GM21367 (cell line): ENCODE results near the gene KLK11.
"Not testable (repeated sequence)": the region's sequence is repeated elsewhere in the genome, so short reads cannot be mapped to it uniquely, and the experiment has no call there.

ENCODE experiments used
- ATAC-seq: cut with Tn5 transposase; IDR thresholded peaks from one replicate; pipeline ENCODE4 v1.9.1; 2021; ENCODE audit not compliant: unreplicated experiment

Gene KLK11

DNA sequence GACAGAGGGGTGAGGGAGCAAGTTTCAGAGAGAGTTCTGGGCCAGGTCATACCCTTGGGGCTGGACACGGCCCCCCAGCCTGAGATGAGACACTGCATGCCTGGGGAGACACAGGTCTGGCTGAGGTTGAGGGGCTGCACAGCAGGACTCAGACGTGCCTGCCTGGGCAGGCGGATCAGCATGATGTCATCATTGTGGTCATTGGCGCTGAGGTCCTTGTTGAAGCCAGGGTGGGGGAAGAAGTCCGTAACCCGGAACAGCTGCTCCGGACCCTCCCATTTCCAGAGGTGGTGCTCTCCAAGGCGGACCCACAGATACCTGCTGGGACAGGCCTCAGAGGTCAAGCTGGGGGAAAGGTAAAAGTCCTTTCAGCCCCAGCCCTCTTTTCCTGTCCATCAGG is 20.0 kb downstream of the KLK11 start:
- ATAC-seq = no peak

DNA sequence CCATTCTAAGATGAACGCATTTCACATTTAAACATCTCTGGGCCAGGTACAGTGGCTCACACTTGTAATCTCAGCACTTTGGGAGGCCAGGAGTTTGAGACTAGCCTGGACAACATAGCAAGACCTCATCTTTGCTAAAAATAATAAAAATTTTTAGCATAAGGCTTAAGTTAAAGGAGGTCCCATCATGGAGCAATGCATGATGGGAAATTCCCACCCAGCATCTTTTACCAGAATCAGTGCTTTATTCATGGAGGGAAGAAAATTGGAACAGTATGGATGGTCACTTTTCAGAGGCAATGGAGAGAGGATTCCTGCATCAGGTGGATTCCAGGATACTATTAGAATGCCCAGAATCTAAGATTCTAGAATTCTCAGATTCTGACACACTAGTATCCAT is 21.2 kb downstream of the KLK11 start:
- no peak for ATAC-seq

DNA sequence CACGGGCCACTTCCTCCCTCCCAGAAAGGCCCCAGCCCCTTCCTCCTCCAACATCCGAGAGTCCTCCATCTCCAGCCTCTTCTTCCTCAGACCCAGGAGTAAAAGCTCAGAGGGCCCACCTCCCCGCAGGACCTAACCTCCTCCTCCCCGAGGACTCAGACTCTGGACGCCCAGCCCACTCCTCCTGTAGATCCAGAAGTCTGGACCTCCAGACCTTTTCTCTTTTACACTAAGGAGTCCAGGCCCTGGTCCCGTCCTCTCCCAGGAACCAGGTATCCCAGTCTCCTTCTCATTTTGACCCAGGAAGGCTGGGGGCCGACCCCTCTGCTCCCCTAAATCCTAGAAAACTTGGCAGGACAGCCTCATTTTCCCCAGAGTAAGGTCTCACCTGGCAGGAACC is 23.1 kb downstream of the KLK11 start:
- no peak for ATAC-seq

DNA sequence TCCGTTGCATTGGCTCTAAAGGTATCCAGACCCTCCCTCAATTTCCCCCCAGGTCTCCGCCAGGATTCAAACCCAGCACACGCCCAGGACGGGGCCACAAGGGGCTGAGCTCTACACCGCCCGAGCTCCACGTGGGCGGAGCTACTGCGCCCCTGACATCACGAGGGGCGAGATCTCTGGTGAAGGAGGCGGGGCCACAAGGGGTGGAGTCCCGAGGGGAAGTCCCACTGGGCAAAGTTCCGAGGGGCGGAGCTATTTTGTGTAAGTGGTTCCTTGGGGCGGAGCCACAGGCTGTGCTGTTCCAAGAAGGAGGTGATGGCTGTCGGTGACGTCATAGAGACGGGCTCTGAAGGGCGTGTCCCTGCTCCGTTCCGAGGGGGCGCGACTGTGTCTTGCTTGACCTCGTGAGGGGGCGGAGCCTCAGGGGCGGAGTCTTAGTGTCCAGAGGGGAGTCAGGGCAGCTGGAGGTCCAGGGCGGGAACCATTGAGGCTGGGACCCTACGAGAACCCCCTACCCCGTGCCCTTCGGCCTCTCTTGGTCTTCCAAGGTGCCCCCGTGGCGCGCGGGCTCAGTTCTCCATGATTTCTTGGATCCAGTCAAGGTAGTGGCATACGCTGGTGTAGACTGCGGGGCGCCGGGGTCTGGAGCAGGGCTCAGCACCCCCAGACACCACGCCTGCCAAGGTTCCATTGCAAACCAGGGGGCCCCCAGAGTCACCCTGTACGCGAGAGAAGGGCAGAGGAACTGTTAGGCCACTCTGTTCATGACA is 23.7 kb downstream of the KLK11 start:
- ATAC-seq = no peak

DNA sequence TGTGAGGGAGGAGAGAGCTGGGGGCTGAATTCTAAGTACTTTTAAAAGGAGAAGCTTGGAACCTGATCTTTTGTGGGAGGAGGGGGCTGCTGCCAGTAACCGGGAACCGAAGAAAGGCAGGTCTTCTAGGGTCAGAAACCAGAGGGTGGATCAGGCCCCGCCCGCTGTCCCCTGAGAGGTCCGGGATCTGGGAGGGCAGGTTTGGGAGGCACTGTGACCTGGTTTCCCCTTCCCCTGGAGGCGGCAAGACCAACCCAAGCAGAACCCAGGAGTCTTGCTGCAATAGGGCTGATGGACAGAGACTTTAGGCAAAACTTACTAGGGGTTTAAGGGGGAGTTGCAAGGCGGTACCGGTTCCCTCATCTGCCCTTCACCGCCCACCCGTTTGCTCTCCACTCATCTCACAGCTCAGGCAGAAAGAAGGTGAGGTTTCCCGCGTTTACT is 24.3 kb downstream of the KLK11 start:
- ATAC-seq = no peak

DNA sequence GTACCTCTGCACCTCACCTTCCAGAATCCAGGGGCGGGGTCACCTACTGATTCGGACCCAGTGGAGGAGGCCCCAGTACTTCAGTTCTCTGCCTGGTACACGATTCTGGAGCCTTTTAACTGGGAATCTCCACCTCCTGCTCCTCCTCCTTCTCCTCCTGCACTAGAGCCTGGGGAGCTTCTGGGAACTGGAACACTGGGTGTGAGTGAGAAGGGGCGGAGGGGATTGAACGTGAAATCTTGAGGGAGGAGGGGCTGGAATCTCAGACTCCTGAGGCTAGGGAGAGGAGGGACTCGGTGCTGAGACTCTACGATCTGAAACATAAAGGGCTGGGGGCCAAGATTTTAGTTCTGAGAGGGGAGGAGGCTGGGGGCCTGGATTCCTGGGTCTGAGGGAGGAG is 24.9 kb downstream of the KLK11 start, which contains the start of gene KLK8:
Gene KLK8 (minus strand): TSS at position 90 of the 400 bp plus-strand sequence. CDS start 437 bp downstream, outside the sequence.
- ATAC-seq = no peak

DNA sequence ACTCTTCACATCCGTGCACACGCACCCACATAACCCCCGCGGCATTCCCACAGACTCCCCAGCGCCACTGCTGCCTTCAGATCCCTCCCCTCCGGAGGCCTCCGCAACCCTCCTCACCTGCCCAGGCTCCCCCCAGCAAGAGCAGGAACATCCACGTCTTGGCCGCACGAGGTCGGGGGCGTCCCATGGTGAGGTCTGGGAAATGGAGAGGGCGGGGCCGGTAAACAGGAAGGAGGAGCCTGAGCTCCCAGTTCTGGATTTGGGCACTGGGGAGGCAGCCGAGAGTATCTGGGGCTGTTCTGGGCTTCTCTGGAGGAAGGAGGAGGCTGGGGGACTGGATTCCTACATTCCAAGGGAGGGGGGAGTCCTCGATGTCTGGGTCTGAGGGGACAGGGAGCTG is 25.4 kb downstream of the KLK11 start:
- ATAC-seq = no peak

DNA sequence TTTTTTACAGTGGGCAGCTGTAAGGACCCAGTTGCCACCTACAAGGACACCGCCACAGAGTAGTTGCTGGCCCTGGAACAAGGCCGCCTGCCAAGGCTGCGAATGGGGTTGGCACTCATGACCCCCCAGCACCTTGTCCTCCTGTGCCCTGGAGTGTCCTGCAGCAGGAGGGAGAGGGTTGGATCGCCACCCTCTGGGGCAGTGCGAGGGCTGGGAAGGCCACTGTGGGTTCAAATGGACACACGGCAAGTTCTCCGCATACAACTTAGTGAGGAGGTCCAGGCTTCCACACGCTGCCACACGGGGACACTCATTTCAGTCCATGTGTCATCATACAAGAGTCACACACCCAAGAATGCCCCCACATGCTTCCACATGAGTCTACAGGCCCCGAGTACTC is 26.0 kb downstream of the KLK11 start:
- ATAC-seq = no peak

DNA sequence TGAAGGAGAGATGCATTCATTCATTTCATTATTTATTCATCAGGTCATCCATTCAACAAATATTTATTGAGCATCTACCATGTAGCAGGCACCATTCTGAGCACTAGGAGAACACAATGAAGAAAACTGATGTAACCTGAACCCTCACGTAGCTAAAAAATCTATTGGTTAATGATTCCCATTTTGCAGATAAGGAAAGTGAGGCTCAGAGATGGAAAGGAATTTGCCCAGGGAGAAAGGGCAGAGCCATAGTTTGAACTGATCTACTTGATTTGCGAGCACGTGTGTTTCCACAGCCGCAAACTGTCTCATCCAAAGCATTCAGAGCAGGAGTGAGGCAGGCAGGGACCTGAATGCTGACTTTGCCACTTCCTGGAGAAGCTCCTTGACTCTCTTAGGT is 27.7 kb downstream of the KLK11 start:
- ATAC-seq = no peak

DNA sequence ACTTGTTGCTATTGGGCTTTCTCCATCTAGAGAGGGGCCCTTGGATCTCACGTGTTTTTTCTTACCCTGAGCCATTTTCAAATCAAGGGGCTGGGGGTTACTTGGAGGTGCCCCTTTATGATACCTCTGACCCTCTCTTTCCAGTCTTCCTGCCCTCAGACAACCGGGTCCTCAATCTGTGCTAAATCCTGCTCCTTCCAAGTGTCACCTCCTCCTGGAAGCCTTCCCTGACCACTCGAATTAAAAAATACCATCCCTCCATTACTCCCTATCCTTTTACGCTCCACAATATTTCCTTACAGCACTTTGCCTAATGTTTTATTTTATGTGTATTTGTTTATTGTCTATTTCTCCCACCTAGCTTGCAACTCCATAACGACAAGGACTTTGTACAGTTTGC is 28.4 kb downstream of the KLK11 start:
- ATAC-seq = no peak

DNA sequence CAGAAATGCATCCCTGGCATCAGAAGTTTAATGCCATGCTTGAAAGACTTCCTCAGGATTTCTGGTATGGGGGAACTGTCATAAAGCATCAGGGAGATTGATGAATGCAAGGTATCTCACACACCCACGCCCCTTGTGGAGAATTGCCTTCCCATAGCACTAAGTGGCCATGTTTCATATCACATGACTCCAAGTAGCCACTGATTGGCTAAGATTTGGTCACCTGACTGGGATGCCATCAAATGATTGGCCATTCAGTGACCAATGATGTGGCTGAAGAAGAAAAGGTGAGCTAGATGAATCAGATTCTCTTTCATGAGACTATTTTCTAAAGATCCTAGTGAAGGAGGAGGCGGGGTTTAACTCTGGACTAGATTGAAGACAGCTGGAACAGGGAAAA is 32.3 kb downstream of the KLK11 start:
- no peak for ATAC-seq

DNA sequence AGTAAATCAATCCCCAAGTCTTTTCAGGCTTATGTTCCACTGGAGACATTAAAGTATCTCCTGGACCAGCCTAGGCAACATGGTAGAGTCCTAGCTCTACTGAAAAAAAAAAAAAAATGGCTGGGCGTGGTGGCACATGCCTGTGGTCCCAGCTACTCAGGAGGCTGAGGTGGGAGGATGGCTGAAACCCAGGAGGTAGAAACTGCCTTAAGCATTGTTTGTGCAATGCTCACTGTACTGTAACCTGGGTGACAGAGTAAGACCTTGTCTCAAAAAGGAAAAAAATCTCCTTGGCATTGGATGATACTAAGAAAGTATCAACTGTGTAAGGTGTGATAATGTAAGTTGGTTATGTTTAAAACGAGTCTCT is 33.8 kb downstream of the KLK11 start:
- ATAC-seq = no peak

DNA sequence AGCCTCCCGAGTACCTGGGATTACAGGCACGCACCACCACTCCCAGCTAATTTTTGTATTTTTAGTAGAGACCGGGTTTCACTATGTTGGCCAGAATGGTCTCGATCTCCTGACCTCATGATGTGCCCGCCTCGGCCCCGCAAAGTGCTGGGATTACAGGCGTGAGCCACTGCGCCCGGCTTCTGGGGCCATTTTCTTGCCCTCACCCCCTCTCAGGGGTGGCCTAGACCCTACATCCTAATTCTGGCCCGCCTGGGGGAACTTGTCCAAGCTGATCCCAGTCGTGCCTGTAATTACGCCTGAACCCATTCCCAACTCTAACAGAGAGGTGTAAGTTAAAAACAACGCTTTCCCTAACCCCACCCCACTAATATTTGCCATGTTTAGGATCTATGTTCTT is 42.0 kb downstream of the KLK11 start:
- ATAC-seq = not testable (repeated sequence)

DNA sequence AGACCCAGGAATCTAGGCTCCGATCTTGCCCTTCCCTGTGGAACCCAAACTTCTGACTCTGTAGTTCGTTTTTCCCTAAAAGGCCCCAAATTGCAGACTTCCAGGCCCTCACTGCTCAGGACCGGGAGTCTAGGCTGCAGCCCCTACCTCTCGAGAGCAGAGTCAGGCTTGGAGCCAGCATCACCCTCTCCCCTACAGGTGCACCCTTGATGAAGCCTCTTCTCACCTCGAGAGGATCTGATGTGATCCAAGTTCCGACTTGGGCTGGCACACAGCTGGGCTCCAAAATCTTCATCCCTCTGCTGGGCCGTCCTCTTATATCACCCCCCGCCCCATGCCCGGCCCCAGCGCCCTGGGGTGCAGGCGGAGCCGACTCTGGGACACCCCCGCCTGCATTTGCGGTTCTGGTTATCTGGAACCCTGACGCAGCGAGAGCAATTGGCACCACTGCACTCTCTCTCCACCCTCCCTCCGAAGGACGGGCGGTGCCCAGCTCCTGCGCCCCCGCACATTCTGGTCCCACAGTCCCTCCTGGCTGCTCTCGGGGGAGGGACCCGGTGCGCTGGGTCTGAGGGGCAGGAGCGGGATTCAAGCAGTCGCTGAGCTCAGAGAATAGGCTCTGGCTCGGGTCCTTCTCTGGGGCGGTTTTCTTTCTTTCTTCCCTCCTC is 42.7 kb downstream of the KLK11 start, which contains the start of gene KLK7:
Gene KLK7 (minus strand): TSS at position 293 of the 668 bp plus-strand sequence. CDS start 1,518 bp downstream, outside the sequence.
- no peak for ATAC-seq

DNA sequence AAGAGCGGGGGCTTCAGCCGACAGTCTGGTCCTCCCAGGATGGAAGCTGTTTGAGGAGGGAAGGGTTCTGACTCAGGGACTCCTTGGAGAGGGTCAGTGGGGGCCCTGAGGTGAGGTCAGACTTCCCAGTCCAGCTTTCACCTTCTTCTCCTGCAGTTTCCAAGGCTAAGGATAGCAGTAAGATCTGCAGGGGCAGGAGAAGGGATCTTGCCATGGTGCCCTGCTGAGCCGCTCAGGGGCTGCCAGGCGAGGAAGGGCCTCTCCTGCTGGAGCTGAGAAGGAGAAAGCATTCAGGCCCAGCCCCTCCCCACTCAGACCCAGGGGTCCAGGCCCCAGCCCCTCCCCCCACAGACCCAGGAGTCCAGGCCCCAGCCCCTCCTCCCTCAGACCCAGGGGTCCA is 44.2 kb downstream of the KLK11 start:
- no peak for ATAC-seq

DNA sequence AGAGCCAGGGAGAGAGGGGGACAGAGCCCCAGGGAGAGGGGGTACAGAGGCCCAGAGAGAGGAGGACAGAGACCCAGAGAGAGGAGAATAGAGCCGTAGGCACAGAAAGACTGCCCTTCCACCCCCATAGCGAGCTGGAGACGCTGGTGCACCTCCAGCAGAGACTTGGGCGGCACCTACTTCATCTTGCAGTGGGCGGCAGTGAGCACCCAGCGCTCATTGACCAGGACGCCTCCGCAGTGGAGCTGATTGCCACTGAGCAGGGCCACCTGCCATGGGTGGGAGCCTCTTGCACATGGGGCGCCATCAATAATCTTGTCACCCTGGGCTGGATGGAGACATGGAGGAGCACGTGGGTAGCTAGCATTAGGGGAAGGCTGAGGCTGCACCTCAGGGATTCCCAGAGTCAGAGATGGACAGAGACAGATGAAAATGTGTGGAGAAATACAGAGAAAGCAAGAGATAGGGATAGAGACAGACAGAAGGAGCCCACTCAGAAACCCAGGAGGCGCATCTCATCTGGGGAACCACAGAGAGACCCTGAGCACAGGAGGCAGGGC is 44.7 kb downstream of the KLK11 start:
- no peak for ATAC-seq

DNA sequence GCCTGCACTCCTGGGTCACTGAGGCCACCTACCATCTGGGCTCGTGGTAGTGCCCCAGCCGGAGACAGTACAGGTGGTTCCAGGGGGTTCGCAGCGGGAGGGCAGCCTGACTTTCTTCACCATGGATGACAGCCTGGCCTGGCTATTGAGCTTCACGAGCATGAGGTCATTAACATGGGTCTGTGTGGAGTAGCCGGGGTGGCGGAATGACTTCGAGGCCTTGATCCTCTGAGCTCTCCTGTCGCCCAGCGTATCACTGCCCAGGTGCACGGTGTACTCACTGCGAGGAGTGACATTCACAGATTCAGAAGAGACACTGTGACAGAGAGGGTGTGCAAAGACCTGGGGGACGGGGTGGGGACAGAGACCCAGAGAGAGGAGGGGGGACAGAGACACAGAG is 46.2 kb downstream of the KLK11 start:
- no peak for ATAC-seq

DNA sequence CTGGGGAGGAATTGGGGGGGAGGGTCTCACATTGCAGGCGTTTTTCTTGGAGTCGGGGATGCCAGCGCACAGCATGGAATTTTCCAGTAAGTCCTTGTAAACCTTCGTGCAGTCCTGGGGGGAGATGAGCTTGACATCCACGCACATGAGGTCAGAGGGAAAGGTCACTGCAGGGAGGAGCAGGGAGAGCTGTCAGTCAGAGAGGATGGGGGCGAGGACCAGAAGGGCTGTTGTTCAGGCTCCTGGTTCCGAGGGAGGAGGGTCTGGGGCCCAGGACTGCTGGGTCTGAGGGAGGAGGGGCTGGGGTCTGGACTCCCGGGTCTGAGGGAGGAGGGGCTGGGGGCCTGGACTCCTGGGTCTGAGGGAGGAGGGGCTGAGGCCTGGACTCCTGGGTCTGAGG is 46.7 kb downstream of the KLK11 start:
- no peak for ATAC-seq

DNA sequence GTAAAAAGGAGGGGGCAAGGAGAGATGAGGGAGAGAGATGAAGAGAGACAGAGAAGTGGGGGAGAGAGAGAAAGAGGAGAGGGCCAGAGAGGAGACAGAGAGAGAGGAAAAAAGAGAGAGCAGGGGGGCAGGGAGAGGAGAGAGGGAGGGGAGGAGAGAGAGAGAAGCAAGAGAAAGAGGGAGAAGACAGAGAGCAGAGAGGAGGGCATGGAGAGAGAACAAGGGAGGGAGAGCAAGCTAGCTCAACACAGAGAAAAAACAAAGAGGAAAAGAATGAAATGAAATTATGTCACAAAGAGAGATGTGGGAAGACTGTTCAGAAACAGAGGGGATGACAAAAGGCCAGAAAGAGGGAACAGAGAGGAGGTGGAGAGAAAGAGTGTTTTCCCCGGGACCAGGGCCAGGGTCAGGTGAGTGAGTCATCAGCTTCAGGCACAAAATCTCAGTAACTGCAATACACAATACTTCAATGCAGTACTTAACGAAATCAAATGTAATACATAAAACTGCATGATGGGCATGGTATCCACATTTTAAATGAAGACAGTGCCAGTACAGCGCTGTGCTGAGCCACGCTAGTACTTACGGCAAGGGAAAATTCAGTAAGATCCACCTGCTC is 47.5 kb downstream of the KLK11 start:
- no peak for ATAC-seq

DNA sequence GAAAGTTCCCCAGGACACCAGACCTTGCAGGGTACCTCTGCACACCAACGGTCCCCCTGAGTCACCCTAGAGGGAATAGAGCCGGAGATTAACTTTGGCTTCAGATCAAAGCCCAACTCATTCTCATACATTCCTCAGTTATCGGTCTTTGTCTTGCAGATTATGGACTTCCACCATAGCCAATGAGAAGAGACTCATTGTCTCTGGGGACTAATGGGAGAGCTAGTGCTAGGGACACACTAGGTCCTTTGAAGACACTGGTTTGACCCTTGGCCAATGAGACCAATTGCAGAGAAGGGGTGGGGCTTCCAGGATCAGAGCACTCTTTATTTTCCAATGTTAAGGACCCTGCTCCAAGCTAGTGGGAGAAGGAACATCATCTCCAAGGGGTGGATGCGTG is 48.8 kb downstream of the KLK11 start:
- ATAC-seq = no peak

DNA sequence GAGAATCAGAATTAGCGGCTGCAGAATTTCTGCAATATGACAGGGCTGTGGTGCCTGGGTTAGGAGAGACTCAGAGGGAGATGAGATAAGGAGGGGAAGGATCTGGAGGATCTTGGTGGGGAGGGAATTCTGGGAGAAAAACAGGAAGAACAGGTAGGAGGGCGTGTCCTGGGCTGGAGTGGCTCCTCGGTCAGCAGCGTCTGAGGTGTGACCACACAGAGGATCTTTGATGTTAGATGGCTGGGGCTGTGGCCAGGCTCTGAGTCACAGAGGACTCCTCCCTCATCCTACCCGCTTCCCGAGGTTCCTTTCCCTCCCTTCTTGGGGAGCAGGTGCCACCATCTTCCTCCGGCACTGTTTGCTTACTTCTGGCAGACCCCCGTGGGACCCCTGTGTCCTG is 50.6 kb downstream of the KLK11 start:
- ATAC-seq = no peak
